Measurements from ENCODE around the gene ZNF554. TPM values are rescaled to one million over a fixed set of nuclear protein-coding genes. Genes with fewer than 3 reads are reported as not detected.

The ZNF554 gene
- total and polyA plus RNA-seq, 4 donors = 0.38 to 6.1 (median 3.9) TPM

GRCh38 chr19:2796659-2797266 is 22.9 kb upstream of the ZNF554 start:
- ATAC-seq (ENCODE audit: low FRiP score) = no peak
- WGBS, 2 donors = 93 to 94% methylated on average over 20 to 23 of the region's 23 CpGs

GRCh38 chr19:2797280-2797679 is 22.4 kb upstream of the ZNF554 start:
- Histone ChIP-seq H3K4me3 (ENCODE audit: low read length in 2 of 2) (no peak overlapping the region), H3K9me3 (ENCODE audit: control insufficient read depth, low read length) (no peaks in the 10 kb centered on the region), H3K36me3 (ENCODE audit: control insufficient read depth in 1 of 2, insufficient read depth in 2 of 2, low read length in 1 of 2) (no peaks in the 10 kb centered on the region), H3K27ac (ENCODE audit: low read depth in 1 of 2, low read length in 2 of 2) (no peak overlapping the region), H3K4me1 (ENCODE audit: control insufficient read depth in 1 of 2, insufficient read depth in 2 of 2, low read length in 2 of 2) (no peaks in the 10 kb centered on the region), H3K27me3 (ENCODE audit: control insufficient read depth in 1 of 2, insufficient read depth in 2 of 2, low read length in 1 of 2) (no peaks in the 10 kb centered on the region)
- DNase-seq (no peak), ATAC-seq (ENCODE audit: low FRiP score) (no peak)
- intact Hi-C loops (cut with DNase I) = no loop called here
- WGBS, 2 donors = 94 to 95% methylated on average over 15 of the region's 15 CpGs

More at GRCh38 chr19:2796659-2797266, 22.9 kb upstream of the ZNF554 start:
- no peak for DNase-seq
- no peak overlapping the region for H3K27ac ChIP-seq (ENCODE audit: low read depth in 1 of 2, low read length in 2 of 2)
- H3K27me3 ChIP-seq (ENCODE audit: control insufficient read depth in 1 of 2, insufficient read depth in 2 of 2, low read length in 1 of 2) = no peaks in the 10 kb centered on the region
- no peaks in the 10 kb centered on the region for H3K4me1 ChIP-seq (ENCODE audit: control insufficient read depth in 1 of 2, insufficient read depth in 2 of 2, low read length in 2 of 2)
- intact Hi-C loops (cut with DNase I) = no loop called here
- no peaks in the 10 kb centered on the region for H3K9me3 ChIP-seq (ENCODE audit: control insufficient read depth, low read length)
- no peaks in the 10 kb centered on the region for H3K36me3 ChIP-seq (ENCODE audit: control insufficient read depth in 1 of 2, insufficient read depth in 2 of 2, low read length in 1 of 2)
- H3K4me3 ChIP-seq (ENCODE audit: low read length in 2 of 2) = no peak overlapping the region

DNA sequence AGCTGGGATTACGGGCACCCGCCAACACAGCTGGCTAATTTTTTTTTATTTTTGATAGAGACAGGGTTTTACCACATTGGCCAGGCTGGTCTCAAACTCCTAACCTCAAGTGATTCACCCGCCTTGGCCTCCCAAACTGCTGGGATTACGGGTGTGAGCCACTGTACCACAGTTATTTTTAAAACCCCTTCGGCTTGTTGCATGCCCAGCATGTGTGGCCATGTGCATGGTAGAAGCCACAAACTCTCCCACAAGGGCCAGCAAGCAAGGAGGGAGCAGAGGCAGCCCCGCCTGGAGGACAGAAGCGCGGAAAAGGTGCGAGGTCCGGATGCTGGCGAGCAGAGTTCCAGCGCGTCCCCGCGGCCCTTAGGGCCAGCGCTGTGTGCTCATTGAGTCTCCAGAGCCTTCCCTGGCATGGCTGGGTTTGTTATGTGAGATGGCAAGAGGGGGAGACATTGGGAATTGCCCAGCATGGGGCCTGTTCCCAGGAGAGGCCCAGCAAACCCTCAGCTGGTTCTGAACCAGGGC is 21.4 kb upstream of the ZNF554 start:
- Histone ChIP-seq H3K4me1 (ENCODE audit: control insufficient read depth in 1 of 2, insufficient read depth in 2 of 2, low read length in 2 of 2) (no peaks in the 10 kb centered on the region), H3K4me3 (ENCODE audit: low read length in 2 of 2) (no peak overlapping the region), H3K36me3 (ENCODE audit: control insufficient read depth in 1 of 2, insufficient read depth in 2 of 2, low read length in 1 of 2) (no peaks in the 10 kb centered on the region), H3K27ac (ENCODE audit: low read depth in 1 of 2, low read length in 2 of 2) (no peak overlapping the region), H3K27me3 (ENCODE audit: control insufficient read depth in 1 of 2, insufficient read depth in 2 of 2, low read length in 1 of 2) (no peaks in the 10 kb centered on the region), H3K9me3 (ENCODE audit: control insufficient read depth, low read length) (no peaks in the 10 kb centered on the region)
- intact Hi-C loops (cut with DNase I) = no loop called here
- ATAC-seq (ENCODE audit: low FRiP score) (no peak), DNase-seq (no peak)
- WGBS, 2 donors = 95 to 96% methylated on average over 16 of the region's 16 CpGs

DNA sequence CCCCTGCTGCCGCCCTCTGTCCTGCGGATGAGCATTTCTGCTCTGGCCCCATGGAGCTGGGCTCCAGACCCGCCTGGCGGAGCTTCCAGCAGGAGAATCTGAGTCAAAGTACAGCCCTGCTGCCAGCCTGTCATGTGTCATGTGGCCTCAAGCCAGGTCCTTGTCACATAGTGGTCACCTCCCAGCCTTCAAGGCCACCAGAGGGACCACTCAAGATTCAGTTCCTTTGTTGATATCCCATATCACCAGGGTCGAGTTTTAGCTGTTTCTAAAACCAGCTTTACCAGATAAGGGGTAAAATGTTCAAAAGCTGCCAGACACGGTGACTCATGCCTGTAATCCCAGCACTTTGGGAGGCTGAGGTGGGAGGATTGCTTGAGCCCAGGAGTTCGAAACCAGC is 20.9 kb upstream of the ZNF554 start:
- Histone ChIP-seq H3K27me3 (ENCODE audit: control insufficient read depth in 1 of 2, insufficient read depth in 2 of 2, low read length in 1 of 2) (no peaks in the 10 kb centered on the region), H3K4me1 (ENCODE audit: control insufficient read depth in 1 of 2, insufficient read depth in 2 of 2, low read length in 2 of 2) (no peaks in the 10 kb centered on the region), H3K9me3 (ENCODE audit: control insufficient read depth, low read length) (no peaks in the 10 kb centered on the region), H3K4me3 (ENCODE audit: low read length in 2 of 2) (no peak overlapping the region), H3K36me3 (ENCODE audit: control insufficient read depth in 1 of 2, insufficient read depth in 2 of 2, low read length in 1 of 2) (no peaks in the 10 kb centered on the region), H3K27ac (ENCODE audit: low read depth in 1 of 2, low read length in 2 of 2) (no peak overlapping the region)
- no peak for ATAC-seq (ENCODE audit: low FRiP score)
- intact Hi-C loops (cut with DNase I) = no loop called here
- DNase-seq = no peak
- WGBS, 2 donors = 63 to 64% methylated on average over 7 of the region's 7 CpGs

DNA sequence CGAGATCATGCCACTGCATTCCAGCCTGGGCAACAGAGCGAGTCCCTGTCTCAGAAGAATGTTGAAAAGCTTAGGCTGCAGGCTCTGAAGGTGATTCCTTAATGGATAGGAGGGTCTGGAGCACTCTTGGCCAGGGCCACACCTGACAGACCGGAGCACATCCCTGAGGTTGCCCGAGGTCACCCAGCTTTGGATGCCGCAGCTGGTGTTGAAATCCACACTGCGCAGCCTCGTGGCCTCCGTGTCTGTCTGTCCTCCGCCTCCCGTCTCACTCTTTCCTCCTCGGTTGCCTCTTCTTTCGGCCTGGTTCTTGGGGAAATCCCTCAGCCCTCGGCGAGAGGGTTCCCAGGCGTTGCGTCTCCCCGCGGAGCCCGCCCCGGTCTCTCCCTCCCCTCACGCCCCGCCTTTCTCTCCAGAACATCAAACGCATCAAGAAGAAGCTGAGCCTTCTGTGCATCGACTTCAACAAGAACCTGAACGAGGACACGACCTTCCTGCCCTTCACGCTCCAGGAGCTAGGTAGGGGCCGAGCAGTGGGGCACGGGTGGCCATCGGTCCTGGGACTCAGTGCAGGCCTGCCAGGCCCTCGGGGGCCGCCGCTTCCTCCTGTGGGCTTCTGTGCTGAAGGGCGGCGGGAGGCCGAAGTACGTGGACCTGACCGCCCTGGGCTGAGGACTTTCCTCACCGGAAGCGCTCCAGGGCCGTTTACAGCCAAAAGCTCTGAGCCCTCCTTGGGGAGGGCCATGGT is 20.2 kb upstream of the ZNF554 start:
- ATAC-seq (ENCODE audit: low FRiP score) = no peak
- 95 to 96% methylated on average over 41 of the region's 41 CpGs for WGBS, 2 donors
- Histone ChIP-seq H3K27me3 (ENCODE audit: control insufficient read depth in 1 of 2, insufficient read depth in 2 of 2, low read length in 1 of 2) (no peaks in the 10 kb centered on the region), H3K4me3 (ENCODE audit: low read length in 2 of 2) (no peak overlapping the region), H3K27ac (ENCODE audit: low read depth in 1 of 2, low read length in 2 of 2) (no peak overlapping the region), H3K36me3 (ENCODE audit: control insufficient read depth in 1 of 2, insufficient read depth in 2 of 2, low read length in 1 of 2) (no peaks in the 10 kb centered on the region), H3K4me1 (ENCODE audit: control insufficient read depth in 1 of 2, insufficient read depth in 2 of 2, low read length in 2 of 2) (no peaks in the 10 kb centered on the region), H3K9me3 (ENCODE audit: control insufficient read depth, low read length) (no peaks in the 10 kb centered on the region)
- no peak for DNase-seq
- intact Hi-C loops (cut with DNase I) = no loop called here

DNA sequence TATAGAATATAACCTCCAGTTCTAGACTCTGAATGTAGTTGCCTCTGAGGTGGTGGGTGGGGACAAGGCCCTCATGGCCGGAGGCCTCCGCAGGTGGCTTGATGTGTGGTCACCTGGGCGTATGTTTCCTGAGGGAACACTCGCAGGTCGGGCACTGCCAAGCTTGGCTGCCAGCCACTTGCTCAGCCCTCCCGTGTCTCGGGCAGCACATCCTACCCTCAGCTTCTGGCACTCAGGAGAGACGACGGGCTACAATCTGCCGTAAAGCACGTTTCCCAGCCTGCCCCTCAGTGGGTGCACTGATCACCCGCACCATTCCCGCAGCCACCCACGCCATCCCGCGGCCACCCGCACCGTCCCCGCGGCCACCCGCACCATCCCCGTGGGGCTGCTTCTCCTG is 19.2 kb upstream of the ZNF554 start:
- Histone ChIP-seq H3K27me3 (ENCODE audit: control insufficient read depth in 1 of 2, insufficient read depth in 2 of 2, low read length in 1 of 2) (no peaks in the 10 kb centered on the region), H3K36me3 (ENCODE audit: control insufficient read depth in 1 of 2, insufficient read depth in 2 of 2, low read length in 1 of 2) (no peaks in the 10 kb centered on the region), H3K4me1 (ENCODE audit: control insufficient read depth in 1 of 2, insufficient read depth in 2 of 2, low read length in 2 of 2) (no peaks in the 10 kb centered on the region), H3K9me3 (ENCODE audit: control insufficient read depth, low read length) (no peaks in the 10 kb centered on the region), H3K4me3 (ENCODE audit: low read length in 2 of 2) (no peak overlapping the region), H3K27ac (ENCODE audit: low read depth in 1 of 2, low read length in 2 of 2) (no peak overlapping the region)
- no peak for ATAC-seq (ENCODE audit: low FRiP score)
- intact Hi-C loops (cut with DNase I) = no loop called here
- no peak for DNase-seq
- WGBS, 2 donors = 92% methylated on average over 22 of the region's 22 CpGs

DNA sequence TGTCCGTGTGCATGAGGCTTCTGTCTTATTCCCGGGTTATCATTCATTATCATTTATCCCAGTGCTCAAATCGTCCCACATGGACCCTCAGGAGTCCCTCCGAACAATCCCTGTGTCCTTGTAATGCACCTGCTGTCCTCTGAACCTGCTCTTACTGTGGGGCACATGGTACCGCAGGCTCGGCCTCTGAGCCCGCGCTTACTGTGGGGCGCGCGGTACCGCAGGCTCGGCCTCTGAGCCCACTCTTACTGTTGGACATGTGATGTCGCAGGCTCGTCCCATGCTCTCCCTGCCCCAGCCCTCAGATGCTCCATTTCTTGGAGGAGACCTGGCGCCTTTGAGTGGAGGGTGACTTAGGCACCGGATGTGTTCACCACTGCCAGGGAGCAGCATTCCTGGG is 16.8 kb upstream of the ZNF554 start:
- DNase-seq = no peak
- no peaks in the 10 kb centered on the region for H3K9me3 ChIP-seq (ENCODE audit: control insufficient read depth, low read length)
- H3K27ac ChIP-seq (ENCODE audit: low read depth in 1 of 2, low read length in 2 of 2) = no peak overlapping the region
- ATAC-seq (ENCODE audit: low FRiP score) = no peak
- intact Hi-C loops (cut with DNase I) = no loop called here
- H3K36me3 ChIP-seq (ENCODE audit: control insufficient read depth in 1 of 2, insufficient read depth in 2 of 2, low read length in 1 of 2) = no peaks in the 10 kb centered on the region
- H3K4me1 ChIP-seq (ENCODE audit: control insufficient read depth in 1 of 2, insufficient read depth in 2 of 2, low read length in 2 of 2) = no peaks in the 10 kb centered on the region
- WGBS, 2 donors = 95 to 97% methylated on average over 17 of the region's 17 CpGs
- H3K27me3 ChIP-seq (ENCODE audit: control insufficient read depth in 1 of 2, insufficient read depth in 2 of 2, low read length in 1 of 2) = no peaks in the 10 kb centered on the region
- no peak overlapping the region for H3K4me3 ChIP-seq (ENCODE audit: low read length in 2 of 2)

GRCh38 chr19:2803486-2804155 is 16.0 kb upstream of the ZNF554 start:
- Histone ChIP-seq H3K36me3 (ENCODE audit: control insufficient read depth in 1 of 2, insufficient read depth in 2 of 2, low read length in 1 of 2) (no peaks in the 10 kb centered on the region), H3K9me3 (ENCODE audit: control insufficient read depth, low read length) (no peaks in the 10 kb centered on the region), H3K27me3 (ENCODE audit: control insufficient read depth in 1 of 2, insufficient read depth in 2 of 2, low read length in 1 of 2) (no peaks in the 10 kb centered on the region), H3K4me3 (ENCODE audit: low read length in 2 of 2) (no peak overlapping the region), H3K27ac (ENCODE audit: low read depth in 1 of 2, low read length in 2 of 2) (no peak overlapping the region), H3K4me1 (ENCODE audit: control insufficient read depth in 1 of 2, insufficient read depth in 2 of 2, low read length in 2 of 2) (no peaks in the 10 kb centered on the region)
- ATAC-seq (ENCODE audit: low FRiP score) (no peak), DNase-seq (no peak)
- 91 to 92% methylated on average over 29 of the region's 29 CpGs for WGBS, 2 donors
- intact Hi-C loops (cut with DNase I) = no loop called here

Data from aorta (tissue), 5 donors.